Measurements from ENCODE around the gene THRA.

The THRA gene

DNA sequence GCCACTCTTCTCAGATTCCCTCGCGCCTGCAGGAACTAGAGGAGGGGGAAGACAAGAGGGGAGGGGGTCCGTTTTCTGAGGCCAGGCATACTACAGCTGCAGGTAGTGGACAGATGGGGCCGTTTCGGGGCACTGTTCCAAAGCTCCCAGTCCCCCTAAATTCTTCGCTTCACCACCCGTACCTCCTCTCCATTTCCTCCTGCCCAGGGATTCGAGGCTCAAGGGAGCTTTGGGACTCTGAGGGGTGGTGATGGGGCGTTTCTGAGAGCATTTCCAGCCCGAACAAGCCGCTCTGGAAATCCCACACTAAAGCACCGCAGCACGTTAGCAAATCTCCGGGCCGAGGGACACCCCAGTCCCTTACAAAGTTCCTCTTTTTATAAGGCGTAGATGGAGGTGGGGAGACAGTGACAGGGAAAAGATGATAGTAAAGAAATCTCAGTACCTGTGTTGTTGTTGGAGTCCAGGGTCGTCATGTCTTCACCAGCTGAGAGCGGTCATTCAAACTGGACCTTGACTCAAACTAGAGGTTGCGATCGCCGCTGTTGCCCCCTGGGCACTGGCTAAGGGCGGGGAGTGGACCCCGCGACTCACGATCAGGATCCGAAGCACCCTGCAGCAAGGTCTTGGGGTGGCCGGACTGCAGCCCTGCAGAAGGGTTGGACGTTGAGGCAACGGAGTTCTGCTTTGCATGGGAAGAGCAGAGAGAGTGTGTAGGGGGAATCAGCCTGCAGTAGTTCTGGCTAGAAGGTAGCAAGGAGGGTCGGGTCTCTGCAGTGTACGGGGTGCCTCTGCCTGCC, 37.1 kb downstream of the THRA start:
- no peak for DNase-seq (ENCODE audit: low read depth)

DNA sequence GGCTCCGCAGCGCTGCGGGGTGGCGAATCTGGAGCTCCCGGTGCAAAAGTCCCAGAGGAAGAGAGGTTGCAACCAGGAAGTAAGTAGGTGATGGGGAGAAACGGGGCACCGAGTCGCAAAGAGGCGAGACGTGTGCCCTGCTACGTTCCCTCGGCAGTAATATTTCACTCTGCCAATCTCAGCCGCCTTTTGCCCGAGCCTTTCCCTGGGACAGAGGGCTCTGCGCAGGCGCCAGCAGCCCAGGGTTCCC, 37.6 kb downstream of the THRA start, which contains the start of gene NR1D1:
Gene NR1D1 (minus strand): TSS at position 171 of the 250 bp plus-strand sequence. CDS start 495 bp downstream, outside the sequence.
- DNase-seq (ENCODE audit: low read depth) = no peak

DNA sequence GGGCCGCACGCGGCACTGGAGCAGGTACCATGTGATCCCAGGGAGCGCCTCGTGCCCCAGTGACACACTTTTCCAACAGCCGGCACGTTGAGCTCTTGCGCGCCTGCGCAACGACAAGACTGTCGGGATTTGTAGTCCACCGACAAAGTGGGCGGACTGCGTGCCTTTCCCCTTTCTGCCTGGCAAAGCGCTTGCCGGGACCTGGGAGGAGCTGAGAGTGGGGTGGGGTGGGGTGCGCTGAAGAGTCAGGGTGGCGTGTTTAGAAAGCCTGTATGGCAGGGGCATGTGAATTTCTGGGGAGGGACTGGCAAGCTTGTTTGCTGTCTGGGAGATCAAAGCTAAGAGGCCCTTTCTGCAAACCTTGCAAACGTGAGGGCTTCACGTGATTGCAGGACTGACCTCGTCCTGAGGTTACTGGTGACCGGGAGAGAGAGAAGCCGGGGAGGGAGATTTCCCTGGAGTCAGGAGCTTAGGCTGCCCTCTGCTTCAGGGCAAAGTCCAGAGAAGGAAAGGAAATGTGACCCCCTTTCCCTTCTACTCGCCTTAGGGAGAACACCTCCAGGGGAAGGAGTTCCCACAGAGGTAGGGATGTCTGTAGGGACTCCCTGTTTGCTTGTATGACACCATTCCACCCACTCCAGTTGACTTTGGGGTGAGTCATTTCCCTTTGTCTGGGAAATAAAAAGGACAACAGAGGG, 38.1 kb downstream of the THRA start:
- peak; percentile 91 for DNase-seq (ENCODE audit: low read depth)

DNA sequence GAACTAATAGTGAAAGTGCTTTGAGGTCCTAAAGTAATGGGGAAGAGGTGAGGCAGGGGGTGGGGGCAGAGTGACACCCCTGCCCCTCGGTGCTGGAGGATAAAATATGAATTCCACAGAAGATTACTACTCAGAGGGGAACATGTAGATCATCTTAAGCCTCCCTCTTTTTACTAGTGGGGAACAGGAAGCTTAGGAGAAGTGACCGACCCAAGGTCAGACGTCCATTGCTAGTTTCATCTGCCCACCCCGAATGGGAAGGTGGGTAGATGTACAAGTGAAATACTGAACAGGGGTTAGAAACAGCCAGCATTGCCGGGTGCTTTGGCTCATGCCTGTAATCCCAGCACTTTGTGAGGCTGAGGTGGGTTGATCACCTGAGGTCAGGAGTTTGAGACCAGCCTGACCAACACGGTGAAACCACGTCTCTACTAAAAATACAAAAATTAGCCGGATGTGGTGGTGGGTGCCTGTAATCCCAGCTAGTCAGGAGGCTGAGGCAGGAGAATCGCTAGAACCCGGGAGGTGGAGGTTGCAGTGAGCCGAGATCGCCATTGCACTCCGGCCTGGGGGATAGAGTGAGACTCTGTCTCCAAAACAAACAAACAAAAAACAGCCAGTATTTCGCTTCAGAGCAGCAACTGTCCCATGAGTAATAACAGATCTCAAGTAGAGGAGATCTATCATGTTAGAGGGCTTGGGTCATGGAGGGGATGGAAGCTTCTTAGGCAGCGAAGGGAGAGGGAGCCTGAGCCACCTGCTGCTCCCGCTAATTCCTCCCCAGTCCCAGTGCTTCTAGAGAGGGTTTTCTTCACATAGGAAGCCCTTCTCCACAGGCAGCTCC, 38.8 kb downstream of the THRA start:
- DNase-seq (ENCODE audit: low read depth) = no peak

DNA sequence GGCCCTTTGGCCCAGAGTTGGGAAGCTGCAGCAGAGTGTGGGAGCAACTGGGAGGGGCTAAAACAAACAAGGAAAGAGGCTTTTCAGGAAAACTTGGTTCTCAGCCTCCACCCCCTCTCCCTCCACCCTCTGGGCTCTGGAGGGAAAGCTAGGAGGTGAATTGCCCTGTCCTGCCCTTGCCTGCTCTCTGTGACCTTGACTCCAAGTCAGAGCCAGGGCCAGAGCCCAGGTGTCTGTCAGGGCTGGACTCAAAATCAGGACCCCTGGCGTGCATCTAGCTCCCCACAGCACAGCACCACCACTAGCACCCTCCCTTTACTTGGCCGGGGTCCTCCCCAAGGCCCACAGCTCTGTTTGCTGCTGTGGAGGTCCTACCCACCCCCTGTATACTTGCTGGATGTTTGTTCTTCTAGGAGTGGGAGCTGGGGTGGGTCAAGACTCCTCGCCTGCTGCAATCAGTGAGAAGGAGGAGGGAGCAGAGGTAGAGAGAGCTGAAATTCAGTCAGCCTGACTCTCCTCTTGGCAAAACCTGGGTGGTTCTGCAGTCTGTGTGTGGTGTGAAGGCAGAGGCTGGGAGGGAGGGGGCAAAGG, 40.4 kb downstream of the THRA start:
- DNase-seq (ENCODE audit: low read depth) = no peak

DNA sequence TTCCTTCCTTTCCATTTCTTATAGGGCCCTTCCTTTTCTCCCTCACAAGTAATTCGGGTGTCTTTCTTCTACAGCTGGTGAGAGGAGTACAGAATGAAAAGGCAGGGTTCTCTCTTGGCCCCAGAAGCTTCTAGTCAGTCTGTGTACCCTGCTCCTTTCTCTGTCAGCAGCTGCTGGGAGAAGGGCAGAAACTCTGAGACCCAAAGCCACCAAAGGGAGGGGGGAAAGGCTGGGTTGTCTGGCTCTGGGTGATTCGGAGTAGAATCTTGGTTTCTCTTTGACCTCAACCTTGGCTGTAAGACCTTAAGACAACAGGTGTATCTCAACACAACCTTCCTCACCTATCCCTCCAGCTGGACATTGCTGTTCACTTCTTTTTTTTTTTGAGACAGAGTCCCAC, 40.9 kb downstream of the THRA start:
- no peak for DNase-seq (ENCODE audit: low read depth)

DNA sequence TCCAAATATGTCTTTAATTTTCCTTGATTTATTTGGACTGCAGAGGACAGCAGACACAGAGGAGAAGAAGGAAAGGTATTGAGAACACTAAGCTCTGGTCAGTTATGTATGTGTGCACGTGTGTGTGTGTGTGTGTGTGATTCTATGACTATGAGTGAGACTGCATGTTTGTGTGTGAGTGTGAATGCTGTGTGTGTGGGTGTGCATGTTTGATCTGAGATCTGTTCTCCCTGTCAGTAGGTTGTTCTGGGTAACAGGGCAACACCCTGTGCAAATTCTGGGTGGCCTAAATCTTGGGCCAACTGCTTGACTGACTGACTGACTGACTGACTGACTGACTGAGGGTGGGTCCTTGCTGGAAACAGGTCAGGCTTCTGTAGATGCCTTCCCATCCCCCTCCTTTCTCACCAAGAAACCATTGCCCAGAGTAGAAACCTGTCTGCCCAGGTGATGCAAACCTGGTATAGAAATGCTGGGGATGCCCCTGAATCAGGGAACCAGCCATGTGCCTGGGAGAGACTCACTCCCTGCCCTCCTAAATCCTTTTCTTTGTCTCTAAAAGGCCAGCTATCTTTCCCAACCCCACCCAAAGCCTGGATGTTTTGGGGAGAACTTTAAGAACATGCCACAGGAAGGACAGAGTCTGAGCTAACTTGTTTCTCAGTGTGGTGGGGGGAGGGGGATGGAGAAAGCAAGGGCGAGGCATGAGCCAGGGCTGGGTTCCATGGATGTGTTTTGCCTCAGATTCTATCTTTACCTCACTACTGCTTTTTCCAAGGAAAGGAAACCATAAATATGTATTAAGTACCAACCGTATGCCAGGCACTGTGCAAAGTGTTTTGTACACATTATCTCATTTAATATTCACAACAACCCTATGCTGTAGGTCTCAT, 42.1 kb downstream of the THRA start:
- no peak for DNase-seq (ENCODE audit: low read depth)

DNA sequence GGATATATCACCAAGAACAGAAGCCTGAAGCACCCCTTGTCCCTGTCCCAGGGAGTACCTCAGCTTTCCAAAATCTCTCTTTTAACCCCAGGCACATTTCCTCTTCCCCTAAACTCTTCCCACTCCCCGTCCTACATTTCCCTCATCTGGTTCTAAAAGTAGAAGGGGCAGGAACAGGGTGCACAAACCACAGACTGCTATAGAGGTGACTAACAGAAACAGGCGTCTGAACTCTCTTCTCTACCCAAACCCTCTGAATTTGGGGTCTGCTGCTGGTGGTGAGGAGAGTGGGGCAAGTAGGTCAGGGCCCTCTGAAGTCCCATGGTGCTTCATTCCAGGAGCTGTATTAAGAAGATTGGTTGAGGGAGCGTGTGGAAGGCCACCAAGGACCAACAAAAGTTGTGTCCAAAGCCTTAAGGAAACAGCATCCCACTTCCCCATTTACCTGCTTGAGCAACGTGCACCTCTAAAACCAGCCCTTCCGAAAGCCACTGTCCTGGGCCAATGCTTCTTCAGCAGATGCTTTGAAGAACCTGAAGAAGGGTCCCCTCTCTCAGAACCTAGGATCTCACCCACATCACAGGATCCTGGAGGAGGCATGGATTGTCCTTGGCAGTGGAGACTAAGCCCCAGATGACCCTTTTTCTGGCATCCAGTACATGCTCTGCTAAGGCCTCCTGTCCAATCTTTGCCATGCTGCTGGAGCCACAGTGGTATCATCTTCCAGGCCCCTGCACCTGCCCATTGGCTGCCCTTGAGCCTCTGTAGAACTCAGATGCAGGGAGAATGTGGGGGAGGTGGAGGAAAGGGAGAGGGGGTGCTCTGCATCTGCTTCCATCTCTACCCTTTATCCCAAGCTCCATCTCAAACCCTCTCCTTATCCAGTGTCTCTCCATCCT, 43.3 kb downstream of the THRA start:
- no peak for DNase-seq (ENCODE audit: low read depth)

DNA sequence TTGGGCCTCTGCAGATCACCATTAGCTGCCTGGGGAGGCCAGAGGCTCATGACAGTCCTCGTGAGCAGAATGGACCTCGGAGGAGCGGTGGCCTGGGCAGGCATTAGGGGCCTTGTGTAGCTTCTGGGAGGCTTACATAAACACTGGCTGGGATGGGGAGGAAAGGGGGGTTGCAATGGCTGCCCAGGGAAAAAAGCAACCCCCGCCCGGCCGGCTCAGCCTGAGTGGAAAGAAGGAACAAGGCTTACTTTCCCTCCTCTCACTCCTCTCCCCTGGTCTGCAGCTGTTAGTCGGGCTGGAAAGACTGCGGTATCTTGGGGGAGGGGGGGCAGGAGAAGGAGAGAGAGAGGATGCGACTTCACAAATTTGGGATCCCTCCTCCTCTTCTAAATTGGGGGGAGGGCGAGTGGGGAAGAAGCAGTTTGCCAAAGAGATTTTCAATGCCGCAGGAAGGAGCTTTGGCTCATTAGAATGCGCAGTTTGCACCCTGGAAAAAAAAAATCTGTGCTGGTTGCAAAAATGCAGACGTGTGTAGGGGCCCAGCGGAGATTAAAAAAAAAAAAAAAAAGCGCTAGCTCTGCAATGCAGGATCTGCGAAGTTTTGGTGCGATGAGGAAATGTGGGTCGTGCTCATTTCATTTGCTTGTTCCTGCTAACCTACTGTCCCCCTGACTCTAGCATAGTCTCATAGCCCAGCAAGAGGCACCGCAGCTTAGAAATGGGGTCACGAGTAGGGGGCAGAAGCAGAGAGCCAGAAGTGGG, 44.2 kb downstream of the THRA start:
- no peak for DNase-seq (ENCODE audit: low read depth)

DNA sequence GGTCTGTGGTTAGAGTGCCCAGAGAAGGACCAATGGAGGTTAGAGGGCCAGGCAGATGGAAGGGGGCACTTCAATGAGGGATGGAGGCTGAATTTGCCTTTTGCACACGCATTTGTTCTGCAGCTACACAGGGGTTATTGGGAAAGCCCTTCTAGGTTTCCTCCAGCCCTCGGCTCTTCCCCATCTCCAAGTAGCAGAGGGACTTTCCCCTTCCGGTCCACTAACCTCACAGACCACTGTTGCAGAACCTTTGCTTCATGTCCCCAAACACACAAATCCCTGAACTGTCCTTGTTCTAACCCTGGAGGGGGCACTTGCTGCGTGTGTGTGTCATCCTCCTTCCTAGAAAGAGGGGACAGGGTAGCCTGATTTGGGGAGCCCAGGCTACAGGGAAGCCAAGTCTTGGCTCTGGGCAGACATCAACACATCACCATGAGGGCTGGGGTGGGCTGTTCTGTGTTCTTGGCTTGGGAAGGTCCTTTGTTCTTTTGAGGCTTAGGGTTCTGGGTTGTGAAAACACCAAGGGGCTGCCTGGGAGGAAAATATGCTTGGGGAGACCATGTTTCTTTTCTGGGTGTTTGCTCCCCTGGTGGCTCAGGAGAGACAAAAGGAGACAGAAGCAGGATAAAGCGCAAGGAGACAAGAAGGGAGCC, 44.9 kb downstream of the THRA start:
- no peak for DNase-seq (ENCODE audit: low read depth)

DNA sequence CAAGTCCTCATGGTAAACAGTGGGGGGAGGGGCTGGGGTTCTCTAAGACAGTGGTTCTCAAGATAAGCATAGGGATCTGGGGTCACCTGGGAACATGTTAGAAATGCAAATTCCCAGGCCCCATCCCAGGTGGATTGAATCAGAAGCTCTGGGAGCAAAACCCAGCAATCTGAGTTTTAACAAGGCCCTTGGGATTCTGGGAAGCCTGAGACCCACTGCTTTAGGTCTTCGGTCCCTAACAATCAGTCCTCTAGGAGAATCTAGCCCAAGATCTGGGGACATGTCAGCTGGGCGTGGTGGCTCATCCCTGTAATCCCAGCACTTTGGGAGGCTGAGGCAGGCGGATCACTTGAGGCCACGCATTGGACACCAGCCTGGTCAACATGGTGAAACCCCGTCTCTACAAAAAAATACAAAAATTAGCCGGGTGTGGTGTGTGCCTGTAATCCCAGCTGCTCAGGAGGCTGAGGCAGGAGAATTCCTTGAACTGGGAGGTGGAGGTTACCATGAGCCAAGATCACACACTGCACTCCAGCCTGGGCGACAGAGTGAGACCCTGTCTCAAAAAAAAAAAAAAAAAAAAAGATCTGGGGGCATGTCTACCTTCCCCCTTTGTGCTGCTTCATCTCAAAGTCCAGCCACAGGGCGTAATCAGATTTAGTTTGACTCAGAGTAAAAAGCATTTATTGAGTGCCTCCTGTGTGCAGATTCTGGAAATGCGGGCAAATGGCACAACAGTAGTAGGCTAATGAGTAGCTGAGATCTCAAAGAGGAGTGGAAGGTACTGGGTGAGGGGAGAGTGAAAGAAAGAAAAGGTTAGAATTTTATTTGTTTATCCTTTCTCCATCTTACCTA, 46.4 kb downstream of the THRA start:
- no peak for DNase-seq (ENCODE audit: low read depth)

DNA sequence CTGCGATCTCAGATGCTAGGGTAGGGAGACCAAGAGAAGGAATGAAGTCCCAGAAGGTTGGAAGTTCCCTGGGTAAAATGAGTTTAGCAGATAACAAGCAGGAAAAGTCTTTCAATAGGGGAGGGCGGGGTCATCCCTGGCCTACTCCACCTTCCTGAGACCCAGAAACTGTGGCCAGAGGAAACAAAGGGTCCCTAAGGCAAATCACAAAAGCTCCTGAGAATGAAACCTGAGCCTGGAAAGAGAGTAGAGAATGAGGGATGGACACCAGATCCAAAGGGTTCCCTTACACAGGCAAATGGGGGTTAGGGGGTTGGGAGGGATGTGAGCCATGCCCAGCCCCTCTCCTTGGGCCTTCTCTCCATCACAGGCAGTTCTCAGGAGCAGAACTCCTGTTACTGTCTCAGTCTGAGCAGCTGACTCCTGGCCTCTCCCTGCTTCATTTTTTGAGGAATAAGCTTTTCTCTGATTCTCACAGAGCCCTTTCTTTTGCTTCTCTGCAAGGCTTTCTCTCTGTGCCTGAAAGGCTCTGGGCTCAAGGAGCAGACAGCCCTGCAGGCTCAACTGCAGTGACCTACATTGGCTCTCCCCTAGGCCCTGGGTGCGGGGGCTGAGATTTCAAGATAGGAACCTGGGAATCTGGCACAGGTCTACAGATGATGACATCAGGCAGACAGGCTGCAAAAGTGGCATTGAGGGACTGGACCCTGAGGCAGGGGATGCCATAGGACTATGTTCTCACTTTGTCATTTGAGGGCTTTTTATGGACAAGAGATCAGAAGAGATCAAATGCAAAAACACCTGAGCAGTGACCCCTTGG, 47.5 kb downstream of the THRA start:
- no peak for DNase-seq (ENCODE audit: low read depth)

DNA sequence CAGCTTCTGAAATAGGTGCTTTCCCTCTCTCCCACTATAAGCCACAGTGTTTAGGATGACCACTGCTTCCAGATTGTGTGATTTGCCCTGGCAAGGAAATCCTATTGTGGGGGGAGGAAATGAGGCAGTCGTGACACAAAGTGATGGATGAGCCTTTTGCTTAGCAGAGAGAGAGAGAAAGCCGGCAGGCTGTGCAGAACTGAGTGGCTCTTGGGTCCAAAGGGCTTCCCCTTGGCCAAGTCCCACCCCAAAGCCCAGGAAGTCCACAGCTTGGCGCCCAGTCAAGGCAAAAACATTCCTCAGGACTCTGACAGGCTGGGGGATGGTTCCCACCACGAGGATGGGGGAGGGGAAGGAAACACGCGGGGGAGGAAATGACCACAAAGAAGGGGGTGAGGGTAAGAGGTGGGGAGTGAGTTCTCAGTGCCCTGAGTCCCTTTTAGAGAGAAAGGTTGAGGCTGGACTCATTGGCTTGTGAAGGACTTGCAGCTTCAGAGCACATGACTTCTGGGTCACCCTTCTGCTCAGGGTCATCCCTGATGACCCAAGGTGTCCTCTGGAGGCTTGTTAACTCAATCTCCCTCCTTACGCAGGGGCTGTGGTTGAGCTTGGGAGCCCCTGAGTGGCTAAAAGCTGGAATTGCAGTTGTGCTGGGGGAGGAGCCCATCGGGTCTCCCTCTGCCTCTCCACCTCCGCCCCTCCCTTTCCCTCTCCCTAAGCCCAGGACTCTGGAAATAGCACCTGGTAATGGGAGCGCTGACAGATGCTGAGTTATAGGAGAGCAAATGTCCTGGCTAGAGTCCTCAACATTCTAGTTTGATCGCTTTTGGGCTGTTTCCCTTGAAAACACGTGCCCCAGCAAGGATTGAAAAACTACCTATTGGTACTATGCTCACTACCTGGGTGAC, 48.7 kb downstream of the THRA start:
- DNase-seq (ENCODE audit: low read depth) = peak; percentile 89

DNA sequence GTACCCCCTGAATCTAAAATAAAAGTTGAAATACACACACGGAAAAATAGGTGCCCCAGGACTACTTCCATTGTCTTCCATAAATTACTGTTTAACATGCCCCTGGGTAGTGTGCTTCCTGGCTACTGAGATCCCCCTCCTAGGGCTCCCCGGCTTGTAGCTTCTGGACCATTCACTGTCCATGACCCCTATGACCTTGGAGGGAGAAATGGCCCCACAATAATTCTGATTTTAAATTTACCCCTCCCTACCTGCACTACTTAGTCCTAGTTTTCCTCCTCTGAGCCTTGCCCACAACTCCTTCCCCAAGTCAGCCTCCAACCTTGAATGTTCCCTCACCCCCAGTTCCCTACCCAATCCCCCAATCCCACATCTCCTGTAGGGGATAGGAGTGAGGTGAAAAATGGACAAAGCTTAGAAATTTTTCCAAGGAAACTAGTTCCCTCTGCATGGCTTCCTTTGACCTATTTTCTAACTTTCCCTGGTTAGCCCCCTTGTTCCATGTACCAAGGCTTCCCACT, 49.5 kb downstream of the THRA start:
- DNase-seq (ENCODE audit: low read depth) = no peak

DNA sequence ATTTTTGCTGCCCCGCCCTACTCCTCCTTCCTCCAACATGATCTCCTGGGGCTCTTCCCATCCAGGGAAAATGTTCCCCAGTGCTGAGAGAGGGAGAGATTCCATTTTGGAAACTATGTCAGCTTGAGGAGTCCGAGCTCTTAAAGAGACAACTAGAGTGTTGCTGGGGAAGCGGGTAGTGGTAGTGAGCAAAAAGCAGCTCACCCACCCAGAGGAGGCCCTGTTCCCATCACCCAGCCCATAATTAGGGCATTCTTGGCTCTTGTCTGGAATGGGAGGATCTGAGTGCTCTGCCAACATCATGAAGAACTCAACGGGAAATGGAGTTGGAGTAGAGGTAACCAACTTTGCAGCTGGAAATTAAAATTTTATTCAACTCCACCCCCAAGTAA, 49.9 kb downstream of the THRA start:
- DNase-seq (ENCODE audit: low read depth) = no peak
